ENCODE measurements around the gene CASK. TPM values are rescaled to one million over a fixed set of nuclear protein-coding genes. Genes with fewer than 3 reads are reported as not detected.

The CASK gene
- total and polyA plus RNA-seq, 4 donors = 3.6 to 14.8 (median 6.2) TPM

DNA sequence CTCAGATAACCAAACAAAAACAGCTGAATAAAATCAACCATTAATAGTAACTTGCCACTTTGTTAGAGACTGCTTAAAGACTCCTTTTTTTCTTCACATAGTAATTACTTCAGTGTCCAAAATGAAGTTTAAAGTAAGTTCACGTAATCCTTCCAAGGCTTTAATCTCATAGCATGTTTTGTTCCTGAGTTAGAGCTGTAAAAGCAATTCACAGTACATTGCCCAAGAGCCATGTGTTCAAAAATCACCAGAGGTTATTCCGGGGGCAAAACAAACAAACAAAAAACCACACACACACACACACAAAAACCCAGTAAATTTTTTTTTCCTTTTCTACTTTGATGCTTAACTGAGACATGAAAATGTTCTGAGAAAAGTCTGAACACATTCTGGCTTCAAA, 193.3 kb downstream of the CASK start (continued):
- TF ChIP-seq, protein P1, sequence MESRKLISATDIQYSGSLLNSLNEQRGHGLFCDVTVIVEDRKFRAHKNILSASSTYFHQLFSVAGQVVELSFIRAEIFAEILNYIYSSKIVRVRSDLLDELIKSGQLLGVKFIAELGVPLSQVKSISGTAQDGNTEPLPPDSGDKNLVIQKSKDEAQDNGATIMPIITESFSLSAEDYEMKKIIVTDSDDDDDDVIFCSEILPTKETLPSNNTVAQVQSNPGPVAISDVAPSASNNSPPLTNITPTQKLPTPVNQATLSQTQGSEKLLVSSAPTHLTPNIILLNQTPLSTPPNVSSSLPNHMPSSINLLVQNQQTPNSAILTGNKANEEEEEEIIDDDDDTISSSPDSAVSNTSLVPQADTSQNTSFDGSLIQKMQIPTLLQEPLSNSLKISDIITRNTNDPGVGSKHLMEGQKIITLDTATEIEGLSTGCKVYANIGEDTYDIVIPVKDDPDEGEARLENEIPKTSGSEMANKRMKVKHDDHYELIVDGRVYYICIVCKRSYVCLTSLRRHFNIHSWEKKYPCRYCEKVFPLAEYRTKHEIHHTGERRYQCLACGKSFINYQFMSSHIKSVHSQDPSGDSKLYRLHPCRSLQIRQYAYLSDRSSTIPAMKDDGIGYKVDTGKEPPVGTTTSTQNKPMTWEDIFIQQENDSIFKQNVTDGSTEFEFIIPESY (IDR thresholded peaks at IDR 0.05) = no peak
- TF ChIP-seq HNF4G (IDR thresholded peaks at IDR 0.05) = no peak

DNA sequence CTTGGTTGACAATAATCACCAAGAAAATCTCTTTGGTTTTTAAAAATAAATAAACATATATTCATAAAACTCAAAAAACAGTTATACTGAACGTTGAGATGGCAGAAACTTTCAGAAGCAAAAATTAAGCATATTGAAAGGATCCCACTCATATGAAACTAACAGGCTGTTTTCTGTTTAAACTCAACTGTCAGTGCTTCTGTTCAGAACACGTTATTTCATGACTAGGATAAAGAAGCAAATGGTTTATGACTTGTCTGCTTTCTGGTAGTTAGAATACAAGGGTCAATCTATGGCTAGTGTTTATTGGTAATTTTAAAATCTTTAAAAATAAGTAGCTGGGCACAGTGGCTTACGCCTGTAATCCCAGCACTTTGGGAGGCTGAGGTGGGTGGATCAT, 195.2 kb downstream of the CASK start:
- WGBS = 92% methylated on average over 3 of the region's 3 CpGs
- no peak for DNase-seq (ENCODE audit: low spot score)

More for the DNA sequence above, 195.2 kb downstream of the CASK start:
- no peaks in the 10 kb centered on the region for H3K9me3 ChIP-seq (ENCODE audit: control insufficient read depth in 4 of 4, low read length in 3 of 4)
- no peak overlapping the region for H3K9ac ChIP-seq (ENCODE audit: low read depth in 1 of 2, low read length in 2 of 2)
- no peaks in the 10 kb centered on the region for H3K36me3 ChIP-seq (ENCODE audit: control insufficient read depth in 4 of 4, insufficient read depth in 3 of 4, low read depth in 1 of 4, low read length in 3 of 4)
- H3K4me3 ChIP-seq (ENCODE audit: low read depth in 1 of 3, low read length in 3 of 3) = no peak overlapping the region
- H3K4me1 ChIP-seq (ENCODE audit: control insufficient read depth in 4 of 4, insufficient read depth in 4 of 4, low read length in 3 of 4) = no peaks in the 10 kb centered on the region
- TF ChIP-seq JUND (IDR thresholded peaks at IDR 0.05) = no peak
- no peak for TF ChIP-seq FOXA1 (IDR thresholded peaks at IDR 0.05)
- TF ChIP-seq GABPA (IDR thresholded peaks at IDR 0.05 in 1 of 2, conservative IDR thresholded peaks at IDR 0.05 in 1 of 2) = no peak
- no peak for TF ChIP-seq FOXA2 (IDR thresholded peaks at IDR 0.05)
- TF ChIP-seq SP1 (IDR thresholded peaks at IDR 0.05) = no peak
- no peak for TF ChIP-seq HNF4A (conservative IDR thresholded peaks at IDR 0.05)
- TF ChIP-seq, protein P2, sequence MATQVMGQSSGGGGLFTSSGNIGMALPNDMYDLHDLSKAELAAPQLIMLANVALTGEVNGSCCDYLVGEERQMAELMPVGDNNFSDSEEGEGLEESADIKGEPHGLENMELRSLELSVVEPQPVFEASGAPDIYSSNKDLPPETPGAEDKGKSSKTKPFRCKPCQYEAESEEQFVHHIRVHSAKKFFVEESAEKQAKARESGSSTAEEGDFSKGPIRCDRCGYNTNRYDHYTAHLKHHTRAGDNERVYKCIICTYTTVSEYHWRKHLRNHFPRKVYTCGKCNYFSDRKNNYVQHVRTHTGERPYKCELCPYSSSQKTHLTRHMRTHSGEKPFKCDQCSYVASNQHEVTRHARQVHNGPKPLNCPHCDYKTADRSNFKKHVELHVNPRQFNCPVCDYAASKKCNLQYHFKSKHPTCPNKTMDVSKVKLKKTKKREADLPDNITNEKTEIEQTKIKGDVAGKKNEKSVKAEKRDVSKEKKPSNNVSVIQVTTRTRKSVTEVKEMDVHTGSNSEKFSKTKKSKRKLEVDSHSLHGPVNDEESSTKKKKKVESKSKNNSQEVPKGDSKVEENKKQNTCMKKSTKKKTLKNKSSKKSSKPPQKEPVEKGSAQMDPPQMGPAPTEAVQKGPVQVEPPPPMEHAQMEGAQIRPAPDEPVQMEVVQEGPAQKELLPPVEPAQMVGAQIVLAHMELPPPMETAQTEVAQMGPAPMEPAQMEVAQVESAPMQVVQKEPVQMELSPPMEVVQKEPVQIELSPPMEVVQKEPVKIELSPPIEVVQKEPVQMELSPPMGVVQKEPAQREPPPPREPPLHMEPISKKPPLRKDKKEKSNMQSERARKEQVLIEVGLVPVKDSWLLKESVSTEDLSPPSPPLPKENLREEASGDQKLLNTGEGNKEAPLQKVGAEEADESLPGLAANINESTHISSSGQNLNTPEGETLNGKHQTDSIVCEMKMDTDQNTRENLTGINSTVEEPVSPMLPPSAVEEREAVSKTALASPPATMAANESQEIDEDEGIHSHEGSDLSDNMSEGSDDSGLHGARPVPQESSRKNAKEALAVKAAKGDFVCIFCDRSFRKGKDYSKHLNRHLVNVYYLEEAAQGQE (IDR thresholded peaks at IDR 0.05) = no peak
- no peak for TF ChIP-seq EGR1 (IDR thresholded peaks at IDR 0.05; ENCODE audit: low read depth in 2 of 2)
- TF ChIP-seq, protein P3, sequence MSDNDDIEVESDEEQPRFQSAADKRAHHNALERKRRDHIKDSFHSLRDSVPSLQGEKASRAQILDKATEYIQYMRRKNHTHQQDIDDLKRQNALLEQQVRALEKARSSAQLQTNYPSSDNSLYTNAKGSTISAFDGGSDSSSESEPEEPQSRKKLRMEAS (IDR thresholded peaks at IDR 0.05) = no peak
- TF ChIP-seq, protein P4, sequence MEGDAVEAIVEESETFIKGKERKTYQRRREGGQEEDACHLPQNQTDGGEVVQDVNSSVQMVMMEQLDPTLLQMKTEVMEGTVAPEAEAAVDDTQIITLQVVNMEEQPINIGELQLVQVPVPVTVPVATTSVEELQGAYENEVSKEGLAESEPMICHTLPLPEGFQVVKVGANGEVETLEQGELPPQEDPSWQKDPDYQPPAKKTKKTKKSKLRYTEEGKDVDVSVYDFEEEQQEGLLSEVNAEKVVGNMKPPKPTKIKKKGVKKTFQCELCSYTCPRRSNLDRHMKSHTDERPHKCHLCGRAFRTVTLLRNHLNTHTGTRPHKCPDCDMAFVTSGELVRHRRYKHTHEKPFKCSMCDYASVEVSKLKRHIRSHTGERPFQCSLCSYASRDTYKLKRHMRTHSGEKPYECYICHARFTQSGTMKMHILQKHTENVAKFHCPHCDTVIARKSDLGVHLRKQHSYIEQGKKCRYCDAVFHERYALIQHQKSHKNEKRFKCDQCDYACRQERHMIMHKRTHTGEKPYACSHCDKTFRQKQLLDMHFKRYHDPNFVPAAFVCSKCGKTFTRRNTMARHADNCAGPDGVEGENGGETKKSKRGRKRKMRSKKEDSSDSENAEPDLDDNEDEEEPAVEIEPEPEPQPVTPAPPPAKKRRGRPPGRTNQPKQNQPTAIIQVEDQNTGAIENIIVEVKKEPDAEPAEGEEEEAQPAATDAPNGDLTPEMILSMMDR (IDR thresholded peaks at IDR 0.05; ENCODE audit: low read depth, low read length, missing input control) = no peak
- TF ChIP-seq, protein P1 (IDR thresholded peaks at IDR 0.05) = no peak
- TF ChIP-seq RXRA (IDR thresholded peaks at IDR 0.05) = no peak
- TF ChIP-seq RAD21 (IDR thresholded peaks at IDR 0.05) = no peak
- no peak for TF ChIP-seq TAF1 (conservative IDR thresholded peaks at IDR 0.05)
- TF ChIP-seq, protein P5, sequence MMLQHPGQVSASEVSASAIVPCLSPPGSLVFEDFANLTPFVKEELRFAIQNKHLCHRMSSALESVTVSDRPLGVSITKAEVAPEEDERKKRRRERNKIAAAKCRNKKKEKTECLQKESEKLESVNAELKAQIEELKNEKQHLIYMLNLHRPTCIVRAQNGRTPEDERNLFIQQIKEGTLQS (IDR thresholded peaks at IDR 0.05) = no peak
- no peak for TF ChIP-seq YY1 (IDR thresholded peaks at IDR 0.05)
- H3K27ac ChIP-seq (ENCODE audit: low read depth in 1 of 2, low read length in 2 of 2) = no peak overlapping the region
- H3K27me3 ChIP-seq (ENCODE audit: control insufficient read depth in 4 of 4, insufficient read depth in 4 of 4, low read length in 3 of 4) = no peaks in the 10 kb centered on the region
